Measurements from ENCODE around the gene PCP4. TPM values are rescaled to one million over a fixed set of nuclear protein-coding genes. Genes with fewer than 3 reads are reported as not detected.

The PCP4 gene
- total RNA-seq, 1 donor from 2014 or later: not detected

DNA sequence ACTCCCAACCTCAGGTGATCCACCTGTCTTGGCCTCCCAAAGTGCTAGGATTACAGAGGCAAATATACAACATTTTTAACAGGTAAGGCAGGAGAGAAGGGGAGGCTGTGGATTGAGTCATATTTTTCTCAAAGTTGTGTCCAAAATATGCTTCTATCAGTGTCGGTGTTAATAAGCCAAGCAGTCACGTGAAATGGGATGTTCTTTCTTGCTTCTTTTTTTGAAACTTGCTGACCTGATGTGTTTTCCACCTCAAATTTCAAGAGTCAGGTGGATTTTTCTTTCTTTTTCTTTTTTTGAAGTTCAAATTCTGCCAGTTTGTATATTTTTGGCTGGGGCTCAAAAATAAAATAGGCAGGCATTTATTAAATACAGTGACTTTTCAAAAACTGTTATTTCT is 91.5 kb downstream of the PCP4 start:
- TF ChIP-seq, protein P1, sequence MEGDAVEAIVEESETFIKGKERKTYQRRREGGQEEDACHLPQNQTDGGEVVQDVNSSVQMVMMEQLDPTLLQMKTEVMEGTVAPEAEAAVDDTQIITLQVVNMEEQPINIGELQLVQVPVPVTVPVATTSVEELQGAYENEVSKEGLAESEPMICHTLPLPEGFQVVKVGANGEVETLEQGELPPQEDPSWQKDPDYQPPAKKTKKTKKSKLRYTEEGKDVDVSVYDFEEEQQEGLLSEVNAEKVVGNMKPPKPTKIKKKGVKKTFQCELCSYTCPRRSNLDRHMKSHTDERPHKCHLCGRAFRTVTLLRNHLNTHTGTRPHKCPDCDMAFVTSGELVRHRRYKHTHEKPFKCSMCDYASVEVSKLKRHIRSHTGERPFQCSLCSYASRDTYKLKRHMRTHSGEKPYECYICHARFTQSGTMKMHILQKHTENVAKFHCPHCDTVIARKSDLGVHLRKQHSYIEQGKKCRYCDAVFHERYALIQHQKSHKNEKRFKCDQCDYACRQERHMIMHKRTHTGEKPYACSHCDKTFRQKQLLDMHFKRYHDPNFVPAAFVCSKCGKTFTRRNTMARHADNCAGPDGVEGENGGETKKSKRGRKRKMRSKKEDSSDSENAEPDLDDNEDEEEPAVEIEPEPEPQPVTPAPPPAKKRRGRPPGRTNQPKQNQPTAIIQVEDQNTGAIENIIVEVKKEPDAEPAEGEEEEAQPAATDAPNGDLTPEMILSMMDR (IDR thresholded peaks at IDR 0.05): no peak
- H3K4me3 ChIP-seq: no peak overlapping the region
- intact Hi-C loops (cut with DNase I): no loop called here

DNA sequence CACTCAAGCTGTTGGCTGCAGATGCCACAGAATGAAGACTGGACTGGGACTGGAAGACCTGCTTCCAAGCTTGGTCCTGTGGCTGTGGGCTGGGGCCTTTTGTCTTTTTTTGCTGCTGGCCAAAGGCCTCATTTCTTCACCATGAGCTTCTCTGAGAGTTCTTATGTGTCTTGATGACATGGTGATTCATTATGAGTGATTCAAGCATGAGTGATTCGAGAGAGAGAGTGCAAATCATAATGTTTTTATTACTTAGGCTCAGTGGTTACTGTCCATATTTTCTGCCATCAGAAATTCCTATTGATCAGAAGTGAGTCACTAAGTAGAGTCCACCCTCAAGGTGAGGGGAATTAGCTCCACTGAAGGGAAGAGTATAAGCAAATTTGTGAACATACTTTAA is 94.0 kb downstream of the PCP4 start:
- H3K27me3 ChIP-seq: no peaks in the 10 kb centered on the region
- H3K9me3 ChIP-seq: peaks cover 0 to 11% of the 10 kb centered on the region in 2 donors
- intact Hi-C loops (cut with DNase I): no loop called here
- TF ChIP-seq, protein P1 (IDR thresholded peaks at IDR 0.05): no peak
- no peak overlapping the region for H3K27ac ChIP-seq
- no peaks in the 10 kb centered on the region for H3K4me1 ChIP-seq
- DNase-seq (ENCODE audit: low spot score in 2 of 2): no peak
- H3K36me3 ChIP-seq: no peaks in the 10 kb centered on the region
- no peak overlapping the region for H3K4me3 ChIP-seq

More for the DNA sequence above, 91.5 kb downstream of the PCP4 start:
- Histone ChIP-seq H3K27me3 (no peaks in the 10 kb centered on the region), H3K27ac (no peak overlapping the region), H3K4me1 (no peaks in the 10 kb centered on the region), H3K36me3 (no peaks in the 10 kb centered on the region), H3K9me3 (peaks cover 0 to 11% of the 10 kb centered on the region in 2 donors)
- DNase-seq (ENCODE audit: low spot score in 2 of 2): no peak

DNA sequence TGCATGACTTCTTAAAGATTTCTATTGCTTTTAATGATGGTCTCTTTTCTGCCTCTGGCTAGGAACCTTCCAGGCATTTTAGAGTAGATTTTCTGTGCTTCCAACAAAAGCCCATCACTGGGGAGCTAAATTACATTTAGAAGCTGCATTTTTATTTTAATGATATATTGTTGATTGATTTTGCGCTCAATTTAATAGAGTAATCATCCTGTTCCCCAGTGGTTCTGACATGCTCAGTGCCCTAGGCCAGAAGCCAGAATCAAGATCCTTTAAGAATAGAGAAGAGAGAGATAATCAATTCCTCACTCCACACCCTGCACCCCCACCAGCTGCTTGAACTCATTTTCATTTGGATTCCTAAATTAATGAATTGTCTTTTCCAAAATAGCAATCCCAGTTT is 97.8 kb downstream of the PCP4 start:
- Histone ChIP-seq H3K27me3 (no peaks in the 10 kb centered on the region), H3K4me3 (no peak overlapping the region), H3K36me3 (no peaks in the 10 kb centered on the region), H3K4me1 (no peaks in the 10 kb centered on the region), H3K9me3 (peaks cover 0 to 10% of the 10 kb centered on the region in 2 donors), H3K27ac (no peak overlapping the region)
- no peak for DNase-seq (ENCODE audit: low spot score in 2 of 2)
- TF ChIP-seq, protein P1 (IDR thresholded peaks at IDR 0.05): no peak
- intact Hi-C loops (cut with DNase I): no loop called here

DNA sequence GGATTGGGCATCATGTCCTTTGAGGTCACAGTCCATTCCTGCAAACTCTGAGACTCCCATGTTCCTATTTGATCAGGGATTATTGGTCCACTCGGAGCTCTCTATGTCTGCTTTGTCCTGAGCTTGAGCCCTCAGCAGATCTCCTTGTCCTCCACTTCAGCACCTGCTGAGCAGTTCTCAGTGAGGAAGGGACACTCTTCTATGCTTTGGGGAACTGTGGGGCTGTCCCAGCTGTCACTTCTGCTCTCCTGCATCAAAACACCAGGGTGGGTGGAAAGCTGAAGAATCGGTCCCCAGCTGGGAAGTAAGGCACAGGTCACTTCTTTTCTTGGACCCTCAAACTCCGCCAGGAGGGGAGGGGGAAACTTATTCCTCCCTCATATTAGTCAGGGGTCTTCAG is 99.5 kb downstream of the PCP4 start:
- TF ChIP-seq, protein P1 (IDR thresholded peaks at IDR 0.05): no peak
- Histone ChIP-seq H3K27ac (no peak overlapping the region), H3K27me3 (no peaks in the 10 kb centered on the region), H3K4me3 (no peak overlapping the region), H3K4me1 (no peaks in the 10 kb centered on the region), H3K36me3 (no peaks in the 10 kb centered on the region), H3K9me3 (no peaks in the 10 kb centered on the region)
- no peak for DNase-seq (ENCODE audit: low spot score in 2 of 2)
- intact Hi-C loops (cut with DNase I): no loop called here

DNA sequence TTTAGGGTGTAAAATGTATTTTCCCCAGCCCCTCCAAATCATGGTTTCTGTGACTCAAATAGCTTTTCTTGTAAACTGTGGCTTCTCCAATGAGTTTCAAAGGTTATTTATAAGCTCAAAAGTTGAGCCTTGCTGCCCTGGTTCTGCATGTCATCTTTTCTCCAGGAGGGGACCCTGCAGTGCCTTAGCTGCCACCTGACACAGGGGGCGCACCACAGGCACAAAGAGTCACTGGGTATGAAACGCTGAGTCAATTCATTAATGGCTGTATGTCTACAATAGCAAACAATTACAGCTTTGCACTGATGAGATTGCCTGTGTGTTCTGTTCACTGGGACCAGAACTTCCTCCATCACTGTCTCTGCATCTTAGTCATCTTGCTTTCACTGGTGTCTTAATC is 100.8 kb downstream of the PCP4 start:
- no peak overlapping the region for H3K4me3 ChIP-seq
- no peaks in the 10 kb centered on the region for H3K27me3 ChIP-seq
- no peak overlapping the region for H3K27ac ChIP-seq
- DNase-seq (ENCODE audit: low spot score in 2 of 2): no peak
- intact Hi-C loops (cut with DNase I): no loop called here
- H3K4me1 ChIP-seq: no peaks in the 10 kb centered on the region
- H3K36me3 ChIP-seq: no peaks in the 10 kb centered on the region
- H3K9me3 ChIP-seq: no peaks in the 10 kb centered on the region
- TF ChIP-seq, protein P1 (IDR thresholded peaks at IDR 0.05): no peak
